HL-60 (cell line): ENCODE data around the gene ABCC1.

Source experiments
- POLR2AphosphoS5 ChIP-seq: IDR thresholded peaks from 2 replicates; pipeline ENCODE4 v1.6.1; 2012; ENCODE audit warnings: low read depth
- TF ChIP-seq, protein P1 (sequence below): IDR thresholded peaks from one replicate; pipeline ENCODE4 v1.5.1; 2011; ENCODE audit warnings: low read length, control low read depth, inconsistent platforms; ENCODE audit not compliant: insufficient read depth

DNA sequence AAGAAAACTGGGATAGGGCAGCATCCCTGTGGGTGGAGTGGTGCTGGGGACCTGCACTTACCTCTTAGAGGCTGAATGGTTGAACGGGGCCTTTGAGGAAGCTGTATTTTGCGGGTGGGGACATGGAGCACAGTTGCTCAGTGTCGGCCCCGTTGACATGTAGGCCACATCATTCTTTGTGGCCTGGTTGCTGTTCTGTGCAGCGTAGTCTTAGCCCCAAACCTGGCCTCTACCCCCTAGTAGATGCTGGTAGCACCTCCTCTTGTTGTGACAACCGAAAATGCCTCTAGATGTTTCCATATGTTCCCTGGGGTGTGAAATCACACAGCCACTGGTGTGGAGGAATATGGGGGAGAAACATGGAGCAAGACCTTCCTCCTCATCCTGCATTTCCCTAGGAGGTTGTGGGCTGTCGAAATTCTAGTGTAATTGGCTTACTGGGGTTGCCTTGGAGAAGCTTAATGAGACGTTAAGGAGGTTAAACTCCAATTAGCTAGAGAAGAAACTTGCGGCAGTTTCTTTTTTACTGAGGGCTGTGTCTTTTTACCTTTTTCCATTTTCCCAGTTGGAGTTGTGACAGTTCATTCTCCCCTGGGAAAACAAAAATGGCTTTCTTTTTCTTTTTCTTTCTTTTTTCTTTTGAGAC is 9.4 kb downstream of the ABCC1 start:
- TF ChIP-seq, protein P1, sequence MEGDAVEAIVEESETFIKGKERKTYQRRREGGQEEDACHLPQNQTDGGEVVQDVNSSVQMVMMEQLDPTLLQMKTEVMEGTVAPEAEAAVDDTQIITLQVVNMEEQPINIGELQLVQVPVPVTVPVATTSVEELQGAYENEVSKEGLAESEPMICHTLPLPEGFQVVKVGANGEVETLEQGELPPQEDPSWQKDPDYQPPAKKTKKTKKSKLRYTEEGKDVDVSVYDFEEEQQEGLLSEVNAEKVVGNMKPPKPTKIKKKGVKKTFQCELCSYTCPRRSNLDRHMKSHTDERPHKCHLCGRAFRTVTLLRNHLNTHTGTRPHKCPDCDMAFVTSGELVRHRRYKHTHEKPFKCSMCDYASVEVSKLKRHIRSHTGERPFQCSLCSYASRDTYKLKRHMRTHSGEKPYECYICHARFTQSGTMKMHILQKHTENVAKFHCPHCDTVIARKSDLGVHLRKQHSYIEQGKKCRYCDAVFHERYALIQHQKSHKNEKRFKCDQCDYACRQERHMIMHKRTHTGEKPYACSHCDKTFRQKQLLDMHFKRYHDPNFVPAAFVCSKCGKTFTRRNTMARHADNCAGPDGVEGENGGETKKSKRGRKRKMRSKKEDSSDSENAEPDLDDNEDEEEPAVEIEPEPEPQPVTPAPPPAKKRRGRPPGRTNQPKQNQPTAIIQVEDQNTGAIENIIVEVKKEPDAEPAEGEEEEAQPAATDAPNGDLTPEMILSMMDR, result no peak
- TF ChIP-seq POLR2AphosphoS5, result no peak
